ENCODE data around the gene PAX7.
"Not testable (repeated sequence)": the region's sequence is repeated elsewhere in the genome, so short reads cannot be mapped to it uniquely, and the experiment has no call there.

PAX7 gene

DNA sequence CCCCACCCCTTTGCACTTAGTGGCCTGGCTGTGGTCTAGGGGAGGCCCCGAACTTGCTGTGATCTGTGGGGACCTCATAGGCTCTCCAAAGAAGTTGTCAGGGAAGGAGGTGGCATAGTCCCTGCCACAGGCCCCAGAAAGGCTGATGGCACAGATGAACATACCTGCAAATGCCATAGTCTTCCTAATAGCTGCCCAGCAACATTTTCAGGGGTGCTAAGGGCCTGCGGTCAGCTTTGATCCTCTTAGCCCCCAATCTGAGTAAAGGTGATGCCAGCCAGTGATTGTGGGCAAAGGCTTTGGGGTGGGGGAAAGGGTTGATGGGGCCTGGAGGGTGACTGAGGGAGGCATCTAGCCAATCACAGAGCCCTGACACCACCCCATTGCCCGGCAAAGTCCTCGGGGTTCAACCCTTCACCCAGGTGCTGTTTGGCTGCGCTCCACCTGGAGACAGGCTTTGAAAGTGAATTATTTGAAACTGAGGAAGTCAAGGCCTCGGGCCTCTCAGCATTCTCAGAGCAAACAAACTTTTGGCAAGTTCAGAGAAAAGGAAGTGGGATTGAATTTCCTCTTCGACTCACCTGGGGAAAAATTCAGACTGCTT, 35.8 kb downstream of the PAX7 start:
- DNase-seq = no peak

- no peak for DNase-seq
These were observed 36.7 kb downstream of the PAX7 start for GRCh38 chr1:18667333-18667732.

DNA sequence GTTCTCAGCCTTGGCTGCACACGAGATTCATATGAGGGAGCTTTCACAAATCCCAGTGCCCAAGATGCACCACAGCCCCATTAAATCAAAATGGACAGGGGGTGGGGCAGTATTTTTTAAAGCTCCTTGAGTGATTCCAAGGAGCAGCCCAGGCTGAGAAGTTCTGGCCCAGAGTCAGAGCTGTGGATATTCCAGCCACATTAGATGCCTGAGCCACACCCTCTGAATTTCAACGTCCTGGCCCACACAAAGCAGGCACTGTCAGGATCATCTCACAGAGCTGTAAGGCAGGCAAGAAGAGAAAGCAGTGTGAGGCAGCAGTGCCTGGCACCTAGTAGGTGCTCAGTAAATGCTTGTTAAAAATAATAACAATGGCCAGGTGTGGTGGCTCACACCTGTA, 37.4 kb downstream of the PAX7 start:
- no peak for DNase-seq

GRCh38 chr1:18668750-18669404, 38.2 kb downstream of the PAX7 start:
- DNase-seq = no peak

DNA sequence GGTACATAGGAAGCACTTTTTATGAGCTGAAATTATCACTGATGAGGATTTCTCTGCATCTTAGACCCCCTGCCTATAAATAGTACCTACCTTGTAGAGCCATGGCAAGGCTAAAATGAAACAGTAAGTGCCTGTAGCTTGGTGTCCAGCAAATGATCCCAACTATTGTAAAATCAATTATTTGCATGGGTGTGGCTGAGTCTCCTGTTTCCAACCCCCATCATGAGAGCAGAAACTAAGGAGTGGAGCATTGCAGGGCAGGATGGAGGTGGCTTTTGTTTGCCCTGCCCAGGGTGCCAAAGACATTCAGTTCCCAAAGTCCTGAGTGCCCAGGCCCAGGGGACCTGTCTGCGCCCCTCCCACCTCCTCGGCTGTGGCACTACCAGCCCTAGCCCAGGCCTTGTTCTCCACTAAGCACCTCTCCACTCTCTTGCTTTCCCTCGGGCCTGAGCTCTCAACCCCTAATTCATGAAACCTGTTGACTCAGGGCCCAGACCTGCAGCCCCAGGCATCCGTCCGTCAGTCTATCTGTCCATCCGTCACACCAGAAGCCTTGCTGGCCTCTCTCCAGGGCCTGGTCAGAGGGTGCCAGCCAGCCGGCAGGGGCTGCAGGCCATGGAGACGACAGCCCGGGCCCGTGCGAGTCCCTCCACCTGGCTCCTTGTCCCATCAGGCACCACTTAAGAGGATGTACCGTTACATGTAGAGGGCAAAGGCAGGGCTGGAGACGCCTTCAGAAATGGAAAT, 39.6 kb downstream of the PAX7 start:
- DNase-seq = no peak

GRCh38 chr1:18670868-18671225, 40.2 kb downstream of the PAX7 start:
- DNase-seq = no peak

GRCh38 chr1:18673976-18674375, 43.3 kb downstream of the PAX7 start:
- no peak for DNase-seq

GRCh38 chr1:18676332-18676781, 45.7 kb downstream of the PAX7 start:
- DNase-seq = no peak

DNA sequence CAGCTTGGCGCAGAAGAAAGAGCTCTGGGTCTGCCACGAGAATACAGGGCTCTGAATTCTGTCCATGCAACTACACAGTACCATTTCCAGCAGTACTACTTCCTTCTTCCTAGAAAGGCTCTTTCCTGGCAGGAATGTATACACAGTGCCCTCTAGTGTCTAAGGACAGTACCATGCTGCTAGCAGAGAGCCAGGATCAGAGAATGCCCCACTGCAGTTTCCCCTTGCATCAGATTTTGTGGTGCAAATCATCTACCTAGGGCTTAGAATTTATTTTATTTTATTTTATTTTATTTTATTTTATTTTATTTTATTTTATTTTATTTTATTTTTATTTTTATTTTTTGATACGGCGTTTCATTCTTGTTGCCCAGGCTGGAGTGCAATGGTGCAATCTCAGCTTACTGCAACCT, 50.8 kb downstream of the PAX7 start:
- DNase-seq = peak in 1 of 2 donors; percentile 25

DNA sequence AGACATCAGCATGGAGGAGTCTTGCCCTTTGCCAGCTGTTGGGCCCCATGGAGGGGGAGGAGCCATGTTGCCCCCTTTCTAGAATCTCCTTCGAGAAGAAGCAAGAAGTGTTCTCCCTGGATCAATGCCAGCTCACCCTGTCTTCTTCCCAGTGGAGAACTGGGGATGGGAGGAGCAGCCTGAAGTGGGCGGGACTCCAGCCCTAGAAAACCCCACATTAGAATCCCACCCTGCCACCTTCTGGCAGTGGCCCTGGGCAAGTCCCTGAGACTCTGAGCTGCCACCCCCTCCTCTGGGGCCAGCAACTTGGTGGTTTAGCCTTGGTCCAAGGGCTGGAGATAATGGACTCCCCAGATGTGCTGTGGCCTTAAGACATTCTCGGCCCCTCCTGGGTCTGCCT, 51.7 kb downstream of the PAX7 start:
- DNase-seq = no peak

DNA sequence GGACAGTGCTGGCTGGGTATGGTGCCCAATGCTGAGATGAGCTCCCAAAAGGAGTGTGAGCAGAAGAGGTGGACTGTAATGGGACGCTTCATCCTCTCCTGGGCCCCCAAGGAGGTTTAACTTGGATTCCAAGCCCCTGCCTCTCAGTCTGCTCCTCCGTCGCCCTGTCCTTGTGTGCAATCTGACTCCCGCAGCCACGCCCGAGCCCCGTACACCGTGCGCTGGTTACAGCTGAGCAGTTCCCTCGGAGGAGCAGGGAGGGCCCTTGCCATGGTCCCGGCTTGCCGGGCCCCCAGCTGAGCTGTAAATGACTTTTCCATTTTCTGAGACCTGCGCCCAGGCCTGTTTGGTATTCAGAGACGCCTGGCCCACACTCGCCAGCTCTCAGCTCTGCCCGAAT, 53.7 kb downstream of the PAX7 start:
- DNase-seq = no peak

GRCh38 chr1:18686540-18686939, 55.9 kb downstream of the PAX7 start:
- DNase-seq = no peak

- DNase-seq = no peak
These were observed 56.6 kb downstream of the PAX7 start for GRCh38 chr1:18687273-18687672.

DNA sequence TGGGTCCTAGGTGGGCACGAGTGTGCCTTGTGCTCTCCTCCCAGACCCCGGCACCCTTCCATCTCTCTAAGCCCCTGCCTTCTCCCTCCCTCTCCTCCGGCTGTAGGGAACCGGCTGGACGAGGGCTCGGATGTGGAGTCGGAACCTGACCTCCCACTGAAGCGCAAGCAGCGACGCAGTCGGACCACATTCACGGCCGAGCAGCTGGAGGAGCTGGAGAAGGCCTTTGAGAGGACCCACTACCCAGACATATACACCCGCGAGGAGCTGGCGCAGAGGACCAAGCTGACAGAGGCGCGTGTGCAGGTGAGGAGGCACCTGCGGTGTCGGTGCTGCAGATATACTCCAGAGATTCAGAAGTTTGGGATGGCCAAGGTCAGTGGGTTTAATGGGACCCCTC, 61.0 kb downstream of the PAX7 start:
- DNase-seq = no peak

- no peak for DNase-seq
These were observed 62.8 kb downstream of the PAX7 start for GRCh38 chr1:18693256-18694098.

- not testable (repeated sequence) for DNase-seq
These were observed 63.6 kb downstream of the PAX7 start for GRCh38 chr1:18694289-18694688.

- DNase-seq = no peak
These were observed 66.9 kb downstream of the PAX7 start for GRCh38 chr1:18697541-18697940.

- no peak for DNase-seq
These were observed 69.9 kb downstream of the PAX7 start for GRCh38 chr1:18700530-18700929.

DNA sequence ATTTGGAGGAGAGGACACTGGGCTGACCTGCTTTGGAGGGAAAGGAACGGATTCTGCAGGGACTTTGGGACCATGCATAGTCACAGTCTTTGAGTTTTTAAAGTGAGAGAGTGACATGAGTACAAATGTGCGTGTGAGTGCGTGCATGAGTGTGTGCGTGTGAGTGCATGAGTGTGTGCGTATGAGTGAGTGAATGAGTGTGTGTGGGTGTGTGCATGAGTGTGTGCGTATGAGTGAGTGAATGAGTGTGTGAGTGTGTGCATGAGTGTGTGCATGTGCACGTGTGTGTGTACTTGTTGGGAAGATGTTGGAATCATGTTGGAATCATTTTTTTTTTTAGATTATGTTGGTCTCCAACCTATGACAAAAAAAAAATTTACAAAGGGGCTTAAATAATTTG, 70.5 kb downstream of the PAX7 start:
- no peak for DNase-seq

DNA sequence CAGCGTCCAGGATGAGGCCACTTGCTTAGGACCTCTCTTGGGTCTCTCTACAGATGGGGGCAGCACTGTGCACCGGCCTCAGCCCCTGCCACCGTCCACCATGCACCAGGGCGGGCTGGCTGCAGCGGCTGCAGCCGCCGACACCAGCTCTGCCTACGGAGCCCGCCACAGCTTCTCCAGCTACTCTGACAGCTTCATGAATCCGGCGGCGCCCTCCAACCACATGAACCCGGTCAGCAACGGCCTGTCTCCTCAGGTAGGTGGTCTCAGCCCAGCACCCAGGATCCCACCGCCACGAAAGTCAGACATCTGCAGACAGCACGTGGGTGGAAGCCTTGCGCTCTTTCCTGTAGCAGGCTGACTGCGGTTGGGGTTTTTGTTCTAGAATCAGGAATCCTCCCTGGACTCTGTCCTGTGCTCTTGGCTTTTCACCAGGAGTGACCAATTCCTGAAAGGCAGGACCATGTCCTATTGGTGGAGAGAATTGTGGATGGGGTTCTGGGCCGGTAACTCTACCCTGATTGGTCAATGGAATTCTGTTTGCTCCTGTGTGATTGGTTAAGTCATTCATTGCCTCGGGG, 72.5 kb downstream of the PAX7 start:
- DNase-seq = no peak

GRCh38 chr1:18705811-18706210, 75.2 kb downstream of the PAX7 start:
- no peak for DNase-seq

- DNase-seq = no peak
These were observed 77.1 kb downstream of the PAX7 start for GRCh38 chr1:18707696-18708257.

DNA sequence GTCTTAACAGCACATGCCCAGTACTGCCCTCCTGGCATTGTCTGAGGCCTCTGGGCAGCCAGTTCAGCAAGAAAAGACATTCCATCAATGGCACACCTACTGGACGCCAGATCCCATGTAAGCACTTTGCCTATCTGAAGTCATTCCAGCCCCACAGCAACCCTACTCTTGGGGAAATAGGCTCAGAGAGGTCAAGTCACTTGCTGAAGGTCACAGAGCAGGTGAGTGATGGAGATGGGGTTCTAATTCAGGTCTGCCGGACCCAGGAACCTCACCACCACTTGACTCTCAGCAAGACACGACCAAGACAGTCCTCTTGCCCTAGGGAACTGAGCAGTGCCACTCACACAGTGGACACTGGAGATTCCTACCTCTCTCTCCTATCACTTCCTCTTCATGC, 79.4 kb downstream of the PAX7 start:
- DNase-seq = no peak

All from CD4-positive, alpha-beta T cell treated with Interleukin-4 for 1 hour (primary cell).